Activated gamma-delta T cell treated with anti-CD3 and anti-CD28 coated beads, Interleukin-2, amount 50 U/mL, for 16 hours (primary cell): Measurements from ENCODE around the gene STX10.
"Not testable (repeated sequence)": the region's sequence is repeated elsewhere in the genome, so short reads cannot be mapped to it uniquely, and the experiment has no call there.

Experiments
- DNase-seq: peaks from one replicate; pipeline ENCODE4 v3.0.0-alpha.2; 2020; ENCODE audit warnings: low read depth

STX10 gene, protein sequence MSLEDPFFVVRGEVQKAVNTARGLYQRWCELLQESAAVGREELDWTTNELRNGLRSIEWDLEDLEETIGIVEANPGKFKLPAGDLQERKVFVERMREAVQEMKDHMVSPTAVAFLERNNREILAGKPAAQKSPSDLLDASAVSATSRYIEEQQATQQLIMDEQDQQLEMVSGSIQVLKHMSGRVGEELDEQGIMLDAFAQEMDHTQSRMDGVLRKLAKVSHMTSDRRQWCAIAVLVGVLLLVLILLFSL

DNA sequence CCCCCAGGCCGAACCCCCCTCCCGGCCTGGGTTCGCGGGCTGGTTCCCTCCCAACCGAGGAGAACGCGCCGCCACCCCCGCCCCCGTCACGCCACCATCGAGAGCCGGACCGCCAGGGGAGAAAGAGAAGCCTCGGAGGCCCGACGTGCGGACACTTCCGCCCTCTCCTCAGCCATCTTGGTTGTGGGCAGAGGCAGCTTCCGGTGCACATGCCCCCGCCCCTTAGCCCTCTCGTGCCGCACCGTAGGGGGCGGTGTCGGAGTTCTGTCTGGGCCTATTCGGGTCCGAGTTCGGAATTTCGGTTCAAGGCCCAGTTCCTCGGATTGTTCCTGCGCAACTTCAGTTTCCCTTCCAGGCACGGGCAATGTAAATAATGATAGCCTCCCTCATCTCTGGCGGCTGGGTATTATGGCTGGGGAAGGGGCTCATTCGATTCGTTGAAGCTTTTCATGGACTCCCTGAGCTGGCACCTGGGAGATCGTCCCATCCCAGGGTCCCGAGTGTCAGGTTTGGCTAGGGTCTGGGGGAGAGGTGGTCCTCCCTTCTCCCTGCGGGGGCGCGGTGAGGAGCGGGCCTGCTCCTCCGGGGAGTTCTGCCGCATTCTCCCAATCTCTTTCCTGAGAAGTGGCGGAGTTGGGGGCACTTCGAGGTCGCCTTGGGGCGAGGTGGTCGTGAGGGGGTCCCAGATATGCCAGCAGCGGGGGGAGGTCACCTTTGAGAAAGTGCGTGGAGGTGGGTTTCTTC is at the start of gene STX10, which contains the start of gene IER2:
STX10 (minus strand) TSS at position 189 of the 744 bp plus-strand sequence. CDS start 202 bp downstream, outside the sequence.
IER2 (plus strand) TSS at position 225 of the 744 bp plus-strand sequence. CDS start 2,776 bp downstream, outside the sequence.
- DNase-seq: peak; percentile 90

DNA sequence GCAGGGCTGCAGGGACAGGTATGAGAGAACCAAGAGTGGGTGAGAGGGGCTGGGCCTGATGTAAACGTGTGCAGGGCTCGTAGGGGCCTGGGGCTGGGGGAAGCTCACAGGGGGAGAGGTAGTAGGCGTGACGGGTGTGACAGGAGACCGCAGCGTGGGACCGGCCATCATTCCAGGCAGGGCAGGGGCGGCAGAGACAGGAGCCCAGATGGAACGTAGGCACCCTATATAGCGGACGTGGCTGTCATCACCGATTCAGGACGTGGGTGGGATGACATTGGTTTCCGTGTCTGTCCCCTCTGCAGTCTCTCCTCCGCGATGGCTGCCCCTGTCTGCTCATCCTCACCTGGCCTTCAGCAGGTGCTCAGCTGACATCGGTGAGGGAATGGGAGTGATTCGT is 48.5 kb upstream of the STX10 start:
- no peak for DNase-seq

DNA sequence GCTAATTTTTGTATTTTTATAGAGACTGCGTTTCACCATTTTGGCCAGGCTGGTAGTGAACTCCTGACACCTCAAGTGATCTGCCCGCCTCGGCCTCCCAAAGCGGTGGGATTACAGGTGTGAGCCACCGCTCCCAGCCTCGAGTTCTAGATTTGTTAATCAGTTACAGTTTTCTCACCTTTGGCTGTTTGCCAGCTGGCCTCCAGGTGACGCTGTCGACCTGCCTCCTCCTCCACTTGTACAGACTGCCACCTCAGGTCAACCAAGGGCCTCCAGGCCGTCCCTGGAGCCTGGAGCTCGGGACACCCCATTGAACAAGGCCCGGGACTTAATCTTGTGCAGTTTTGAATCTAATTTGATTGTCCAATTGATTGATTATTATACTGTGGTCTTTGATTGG is 45.5 kb upstream of the STX10 start:
- no peak for DNase-seq

DNA sequence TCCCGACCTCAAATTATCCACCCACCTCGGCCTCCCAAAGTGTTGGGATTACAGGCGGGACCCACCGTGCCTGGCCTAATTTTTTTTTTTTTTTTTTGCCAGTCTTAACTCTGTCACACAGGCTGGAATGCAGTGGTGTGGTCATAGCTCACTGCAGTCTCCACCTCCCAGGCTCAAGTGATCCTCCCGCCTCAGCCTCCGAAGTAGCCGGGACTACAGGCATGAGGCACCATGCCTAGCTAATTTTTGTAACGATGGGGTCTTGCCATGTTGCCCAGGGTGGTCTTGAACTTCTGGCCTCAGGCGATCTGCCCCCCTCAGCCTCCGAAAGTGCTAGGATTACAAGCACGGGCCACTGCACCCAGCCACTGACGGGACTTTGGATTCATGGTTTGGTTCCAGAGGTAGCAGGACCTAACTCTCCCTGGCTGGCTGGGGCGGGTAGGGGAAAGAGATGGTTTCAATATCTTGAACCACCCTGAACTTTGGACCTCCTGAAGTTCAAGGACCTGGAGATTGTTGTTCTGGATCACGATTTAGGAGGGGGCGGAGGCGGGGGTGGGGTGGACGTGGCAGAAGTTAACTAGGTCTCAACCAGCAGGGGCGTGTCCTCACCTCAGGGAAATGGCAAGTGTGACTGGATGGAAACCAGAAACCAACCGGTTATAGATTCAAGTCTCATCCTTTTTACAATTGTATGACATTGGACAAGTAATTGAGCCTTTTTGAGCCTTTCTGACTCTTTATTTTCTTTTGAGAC is 40.8 kb upstream of the STX10 start:
- no peak for DNase-seq

DNA sequence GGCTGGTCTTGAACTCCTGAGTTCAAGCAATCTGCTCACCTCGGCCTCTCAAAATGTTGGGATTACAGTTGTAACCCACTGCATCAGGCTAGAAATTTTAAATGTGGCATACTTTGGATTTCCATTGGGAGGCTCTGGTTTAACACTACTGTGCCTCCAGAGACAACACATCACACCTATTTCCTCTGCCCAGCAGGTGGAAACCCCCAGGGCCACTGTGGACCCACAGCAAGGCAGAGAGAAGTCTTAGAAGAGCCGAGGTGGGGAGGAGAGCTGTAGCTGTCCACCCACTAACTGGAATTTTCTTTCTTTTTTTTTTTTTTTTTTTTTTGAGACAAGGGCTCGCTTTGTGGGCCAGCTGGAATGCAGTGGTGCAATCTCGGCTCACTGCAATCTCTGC is 39.4 kb upstream of the STX10 start:
- no peak for DNase-seq

DNA sequence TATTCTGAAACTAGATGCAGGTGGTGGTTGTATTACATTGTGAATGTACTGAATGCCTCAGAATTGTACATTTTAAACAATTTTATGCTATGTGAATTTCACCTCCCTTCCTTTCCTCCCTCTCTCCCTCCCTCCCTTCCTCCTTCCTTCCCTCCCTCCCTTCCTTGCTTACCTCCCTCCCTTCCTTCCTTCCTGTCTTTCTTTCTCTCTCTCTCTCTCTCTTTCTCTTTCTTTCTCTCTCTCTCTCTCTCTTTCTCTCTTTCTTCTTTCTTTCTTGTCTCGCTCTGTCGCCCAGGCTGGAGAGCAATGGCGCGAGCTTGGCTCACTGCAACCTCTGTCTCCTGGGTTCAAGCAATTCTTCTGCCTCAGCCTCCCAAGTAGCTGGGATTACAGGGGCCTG is 37.2 kb upstream of the STX10 start:
- no peak for DNase-seq

DNA sequence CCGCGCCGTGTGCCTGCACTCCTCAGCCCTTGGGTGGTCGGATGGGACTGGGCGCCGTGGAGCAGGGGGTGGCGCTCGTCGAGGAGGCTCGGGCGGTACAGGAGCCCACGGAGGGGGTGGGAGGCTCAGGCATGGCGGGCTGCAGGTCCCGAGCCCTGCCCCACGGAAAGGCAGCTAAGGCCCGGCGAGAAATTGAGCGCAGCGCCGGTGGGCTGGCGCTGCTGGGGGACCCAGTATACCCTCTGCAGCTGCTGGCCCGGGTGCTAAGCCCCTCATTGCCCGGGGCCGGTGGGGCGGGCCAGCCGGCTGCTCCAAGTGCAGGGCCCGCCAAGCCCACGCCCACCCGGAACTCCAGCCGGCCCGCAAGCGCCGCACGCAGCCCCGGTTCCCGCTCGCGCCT is 36.5 kb upstream of the STX10 start:
- DNase-seq: not testable (repeated sequence)

DNA sequence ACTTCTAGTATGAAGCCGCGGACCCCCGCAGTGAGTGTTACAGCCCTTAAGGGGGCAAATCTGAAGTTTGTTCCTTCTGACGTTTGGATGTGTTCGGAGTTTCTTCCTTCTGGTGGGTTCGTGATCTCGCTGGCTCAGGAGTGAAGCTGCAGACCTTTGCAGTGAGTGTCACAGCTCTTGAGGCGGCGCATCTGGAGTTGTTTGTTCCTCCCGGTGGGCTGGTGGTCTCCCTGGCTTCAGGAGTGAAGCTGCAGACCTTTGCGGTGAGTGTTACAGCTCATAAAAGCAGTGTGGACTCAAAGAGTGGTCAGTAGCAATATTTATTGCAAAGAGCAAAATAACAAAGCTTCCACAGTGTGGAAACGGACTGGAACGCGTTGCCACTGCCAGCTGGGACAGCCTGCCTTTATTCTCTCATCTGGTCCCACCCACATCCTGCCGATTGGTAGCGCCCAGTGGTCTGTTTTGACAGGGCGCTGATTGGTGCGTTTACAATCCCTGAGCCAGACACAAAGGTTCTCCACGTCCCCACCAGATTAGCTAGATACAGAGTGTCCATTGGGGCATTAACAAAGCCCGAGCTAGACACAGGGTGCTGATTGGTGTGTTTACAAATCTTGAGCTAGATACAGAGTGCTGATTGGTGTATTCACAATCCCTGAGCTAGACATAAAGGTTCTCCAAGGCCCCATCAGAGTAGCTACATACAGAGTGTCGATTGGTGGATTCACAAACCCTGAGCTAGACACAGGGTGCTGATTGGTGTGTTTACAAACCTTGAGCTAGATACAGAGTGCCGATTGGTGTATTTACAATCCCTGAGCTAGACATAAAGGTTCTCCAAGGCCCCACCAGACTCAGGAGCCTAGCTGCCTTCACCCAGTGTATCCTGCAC is 35.8 kb upstream of the STX10 start:
- not testable (repeated sequence) for DNase-seq

DNA sequence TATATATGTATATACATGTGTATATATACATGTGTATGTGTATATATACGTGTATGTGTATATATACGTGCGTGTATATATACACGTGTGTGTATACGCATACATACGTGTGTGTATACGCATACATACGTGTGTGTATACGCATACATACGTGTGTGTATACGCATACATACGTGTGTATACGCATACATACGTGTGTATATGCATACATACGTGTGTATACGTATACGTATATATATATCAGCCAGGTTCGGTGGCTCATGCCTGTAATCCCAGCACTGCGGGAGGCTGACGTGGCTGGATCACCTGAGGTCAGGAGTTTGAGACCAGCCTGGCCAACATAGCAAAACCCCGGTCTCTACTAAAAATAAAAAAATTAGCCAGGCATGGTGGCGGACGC is 34.8 kb upstream of the STX10 start:
- not testable (repeated sequence) for DNase-seq

DNA sequence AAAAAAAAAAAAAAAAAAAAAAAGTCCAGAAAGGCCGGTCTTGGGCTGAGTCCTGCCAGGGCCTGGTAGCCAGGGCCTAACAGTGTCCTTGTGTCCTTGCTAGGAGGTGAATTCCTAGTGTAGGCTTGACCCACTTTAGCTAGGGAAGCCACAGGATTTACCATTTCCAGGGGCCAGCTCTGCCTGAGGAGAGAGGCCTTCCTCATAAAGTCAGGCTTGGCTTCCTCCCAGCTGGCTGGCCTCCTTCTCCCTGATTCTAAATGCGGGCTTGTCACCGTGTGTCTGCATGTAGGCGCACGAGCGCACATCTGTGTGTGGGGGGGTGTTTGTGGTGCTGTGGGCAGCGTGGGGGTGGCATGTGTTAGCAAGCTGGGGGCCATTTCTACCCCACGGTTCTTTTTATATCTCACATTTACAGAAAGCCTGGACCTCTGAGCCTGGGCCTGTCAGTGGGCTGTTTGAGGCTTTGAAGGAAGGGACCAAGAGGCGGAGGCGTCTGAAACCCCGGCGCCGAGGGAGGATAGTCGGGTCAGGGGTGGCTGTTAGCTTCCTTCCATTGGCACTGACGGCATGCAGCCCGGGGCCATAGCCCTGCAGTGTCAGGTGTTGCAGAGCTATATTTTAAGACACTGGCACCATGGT is 31.7 kb upstream of the STX10 start:
- DNase-seq: peak; percentile 51

DNA sequence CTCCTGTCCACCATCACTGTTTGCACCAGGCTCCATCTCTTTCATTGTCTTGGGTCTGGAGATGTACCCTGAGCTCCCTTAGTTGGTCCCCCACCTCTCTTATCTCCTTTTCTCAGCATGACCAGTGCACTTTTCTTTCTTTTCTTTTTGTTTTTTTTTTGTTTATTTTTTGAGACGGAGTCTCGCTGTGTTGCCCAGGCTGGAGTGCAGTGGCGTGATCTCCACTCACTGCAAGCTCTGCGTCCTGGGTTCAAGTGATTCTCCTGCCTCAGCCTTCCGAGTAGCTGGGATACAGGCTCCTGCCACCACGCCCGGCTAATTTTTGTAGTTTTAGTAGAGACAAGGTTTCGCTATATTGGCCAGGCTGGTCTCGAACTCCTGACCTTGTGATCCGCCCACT is 28.1 kb upstream of the STX10 start:
- not testable (repeated sequence) for DNase-seq

DNA sequence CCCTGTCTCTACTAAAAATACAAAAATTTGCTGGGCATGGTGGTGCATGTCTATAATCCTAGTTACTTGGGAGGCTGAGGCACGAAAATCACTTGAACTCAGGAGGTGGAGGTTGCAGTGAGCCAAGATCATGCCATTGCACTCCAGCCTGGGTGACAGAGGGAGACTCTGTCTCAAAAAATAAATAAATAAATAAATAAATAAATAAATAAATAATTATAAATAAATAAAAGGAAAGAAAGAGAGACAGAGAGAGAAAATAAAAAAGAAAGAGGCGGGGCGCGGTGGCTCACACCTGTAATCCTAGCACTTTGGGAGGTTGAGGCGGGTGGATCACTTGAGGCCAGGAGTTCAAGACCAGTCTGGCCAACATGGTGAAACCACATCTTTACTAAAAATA is 27.4 kb upstream of the STX10 start:
- not testable (repeated sequence) for DNase-seq

DNA sequence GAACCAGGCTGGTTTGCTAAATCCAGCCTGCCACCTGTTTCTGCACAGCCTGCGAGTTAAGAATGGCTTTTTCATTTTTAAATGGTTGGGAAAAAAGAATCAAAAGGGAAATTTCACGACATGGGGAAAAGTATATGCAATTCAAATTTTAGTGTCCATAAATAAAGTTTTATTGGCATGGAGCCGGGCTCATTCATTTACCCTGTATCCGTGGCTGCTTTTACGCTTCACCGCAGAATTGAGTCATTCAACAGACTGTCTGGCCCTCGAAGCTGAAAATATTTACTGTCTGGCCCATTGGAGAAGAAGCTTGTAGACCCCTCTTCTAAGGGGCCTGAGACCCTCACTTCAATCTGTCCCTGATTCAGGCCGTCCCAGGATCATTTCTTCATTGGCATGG is 26.2 kb upstream of the STX10 start:
- DNase-seq: no peak

DNA sequence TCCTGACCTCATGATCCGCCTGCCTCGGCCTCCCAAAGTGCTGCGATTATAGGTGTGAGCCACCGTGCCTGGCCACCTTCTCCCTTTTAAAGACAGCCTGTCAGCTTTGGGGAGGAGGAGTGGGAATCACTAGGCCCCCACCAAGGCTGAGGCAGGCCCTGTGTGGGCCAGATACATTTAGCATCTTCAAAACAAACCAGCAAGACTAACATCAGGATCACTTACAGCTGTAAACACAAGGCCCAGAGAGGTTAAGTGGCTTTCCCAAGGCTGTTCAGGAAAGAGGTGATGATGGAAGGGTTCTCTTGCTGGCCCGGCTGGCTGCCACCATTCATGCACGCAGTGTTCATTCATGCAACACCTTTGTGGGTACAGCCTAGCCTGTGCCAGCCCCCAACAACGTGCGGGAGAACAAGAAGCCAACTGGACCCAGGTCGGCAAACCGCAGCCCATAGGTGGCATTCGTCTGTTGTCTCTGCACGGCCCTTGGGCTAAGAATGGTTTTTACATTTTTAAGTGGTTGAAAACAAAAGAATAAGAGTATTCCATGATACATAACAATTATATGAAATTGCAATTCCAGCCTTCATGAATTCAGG is 23.1 kb upstream of the STX10 start:
- no peak for DNase-seq

DNA sequence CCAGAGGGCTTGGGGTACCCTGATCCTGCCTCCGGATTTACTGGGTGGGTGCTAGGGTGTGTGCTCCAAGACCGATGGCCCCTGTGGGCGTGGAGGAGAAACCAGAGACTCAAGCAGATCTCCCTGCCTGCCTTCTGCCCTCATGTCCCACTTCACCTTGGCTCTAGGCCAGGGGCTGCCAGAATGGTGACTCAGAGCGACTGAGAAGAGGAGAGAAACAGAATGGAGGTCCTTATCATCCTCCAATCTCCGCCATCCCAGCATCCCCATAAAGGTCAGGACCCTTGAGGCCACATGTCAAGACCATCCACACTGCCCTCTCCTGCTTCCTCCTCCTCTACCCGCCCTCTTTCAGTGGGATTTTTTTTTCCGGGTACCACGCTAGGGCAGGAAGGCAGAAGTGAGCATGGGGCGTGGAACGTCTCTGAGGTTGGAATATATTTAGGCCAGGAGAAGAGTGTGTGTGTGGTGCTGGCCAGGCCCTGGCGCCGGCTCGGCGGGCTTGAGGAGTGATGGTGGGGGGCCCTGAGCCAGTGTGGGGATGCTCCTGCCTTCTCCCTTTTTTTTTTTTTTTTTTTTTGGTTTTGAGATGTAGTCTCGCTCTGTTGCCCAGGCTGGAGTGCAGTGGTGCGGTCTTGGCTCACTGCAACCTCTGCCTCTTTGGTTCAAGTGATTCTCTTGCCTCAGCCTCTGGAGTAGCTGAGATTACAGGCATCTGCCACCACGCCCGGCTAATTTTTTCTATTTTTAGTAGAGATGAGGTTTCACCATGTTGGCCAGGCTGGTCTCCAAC is 22.4 kb upstream of the STX10 start:
- peak; percentile 74 for DNase-seq

DNA sequence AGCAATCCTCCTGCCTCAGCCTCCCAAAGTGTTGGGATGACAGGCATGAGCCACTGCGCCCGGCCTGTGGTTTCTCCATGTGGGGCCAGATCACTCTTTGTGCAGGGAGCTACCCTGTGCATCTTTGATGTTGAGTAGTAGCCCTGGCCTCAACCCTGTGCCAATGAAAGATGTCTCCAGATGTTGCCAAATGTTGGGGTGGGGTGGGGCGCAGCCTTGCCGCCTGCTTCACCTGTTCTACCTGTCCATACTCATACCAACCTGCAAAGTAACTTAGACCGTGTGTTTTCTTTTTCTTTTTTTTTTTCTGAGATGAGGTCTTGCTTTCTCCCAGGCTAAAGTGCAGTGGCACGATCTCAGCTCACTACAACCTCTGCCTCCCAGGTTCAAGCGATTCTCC is 21.0 kb upstream of the STX10 start:
- DNase-seq: no peak

DNA sequence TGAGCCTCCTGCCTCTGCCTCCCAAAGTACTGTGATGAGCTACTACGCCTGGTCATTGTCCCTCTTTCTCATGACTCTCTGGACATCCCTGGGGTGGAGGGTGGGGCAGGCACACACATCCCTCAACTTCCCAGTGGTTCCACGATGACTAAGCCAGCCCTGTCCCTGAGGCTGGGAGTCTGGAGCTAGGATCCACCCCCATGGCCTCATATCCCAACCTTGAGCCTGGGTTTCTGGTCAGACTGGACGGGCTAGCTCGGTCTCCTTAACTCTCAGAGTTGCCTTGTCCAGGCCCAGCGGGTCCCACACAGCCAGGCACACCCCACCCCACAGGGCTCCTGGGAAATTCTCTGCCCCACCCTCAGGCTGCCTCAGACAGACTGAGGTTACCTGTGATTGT is 19.6 kb upstream of the STX10 start:
- DNase-seq: no peak

DNA sequence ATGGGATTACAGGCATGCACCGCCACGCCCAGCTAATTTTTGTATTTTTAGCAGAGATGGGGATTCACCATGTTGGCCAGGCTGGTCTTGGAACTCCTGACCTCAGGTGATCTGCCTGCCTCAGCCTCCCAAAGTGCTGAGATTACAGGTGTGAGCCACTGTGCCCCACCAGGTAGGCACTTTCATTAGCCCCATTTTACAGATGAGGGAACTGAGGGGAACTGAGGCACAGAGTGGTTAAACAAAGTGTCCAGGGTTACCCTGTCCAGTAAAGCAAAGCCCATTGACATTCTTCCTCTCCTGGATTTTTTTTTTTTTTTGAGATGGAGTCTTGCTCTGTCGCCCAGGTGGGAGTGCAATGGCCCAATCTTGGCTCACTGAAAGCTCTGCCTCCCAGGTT is 16.0 kb upstream of the STX10 start:
- not testable (repeated sequence) for DNase-seq

DNA sequence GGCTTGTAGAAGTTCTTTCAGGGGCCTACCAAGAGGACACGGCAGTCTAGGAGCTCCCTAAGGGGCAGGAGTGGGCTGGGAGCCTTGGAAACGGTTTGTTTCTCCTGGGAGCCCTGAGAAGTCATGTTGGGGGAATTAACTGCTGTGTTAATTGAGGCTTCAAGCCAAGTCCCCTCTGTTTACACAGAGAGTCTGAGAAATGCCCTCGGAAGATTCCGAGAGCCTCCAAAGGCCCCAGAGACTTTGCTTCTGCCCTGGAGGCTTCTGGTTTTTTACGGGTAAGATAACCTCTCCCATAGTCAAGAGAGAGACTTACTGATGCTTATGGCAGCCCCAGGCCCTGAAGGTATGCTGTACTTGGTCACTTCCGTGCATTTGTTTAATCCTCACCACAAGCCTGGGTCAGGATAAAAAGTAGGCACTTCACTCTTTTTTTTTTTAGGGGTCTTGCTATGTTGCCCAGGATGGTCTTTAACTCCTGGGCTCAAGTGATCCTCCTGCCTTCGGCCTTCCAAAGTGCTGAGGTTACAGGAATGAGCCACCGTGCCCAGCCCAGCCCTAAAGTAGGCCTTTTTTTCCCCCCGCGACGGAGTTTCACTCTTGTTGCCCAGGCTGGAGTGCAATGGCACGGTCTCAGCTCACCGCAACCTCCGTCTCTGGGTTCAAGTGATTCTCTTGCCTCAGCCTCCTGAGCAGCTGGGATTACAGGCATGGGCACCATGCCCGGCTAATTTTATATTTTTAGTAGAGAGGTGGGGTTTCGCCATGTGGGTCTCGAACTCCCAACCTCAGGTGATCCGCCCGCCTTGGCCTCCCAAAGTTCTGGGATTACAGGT is 15.2 kb upstream of the STX10 start:
- no peak for DNase-seq
